ENCODE measurements around the gene FOXN4.

FOXN4 gene

DNA sequence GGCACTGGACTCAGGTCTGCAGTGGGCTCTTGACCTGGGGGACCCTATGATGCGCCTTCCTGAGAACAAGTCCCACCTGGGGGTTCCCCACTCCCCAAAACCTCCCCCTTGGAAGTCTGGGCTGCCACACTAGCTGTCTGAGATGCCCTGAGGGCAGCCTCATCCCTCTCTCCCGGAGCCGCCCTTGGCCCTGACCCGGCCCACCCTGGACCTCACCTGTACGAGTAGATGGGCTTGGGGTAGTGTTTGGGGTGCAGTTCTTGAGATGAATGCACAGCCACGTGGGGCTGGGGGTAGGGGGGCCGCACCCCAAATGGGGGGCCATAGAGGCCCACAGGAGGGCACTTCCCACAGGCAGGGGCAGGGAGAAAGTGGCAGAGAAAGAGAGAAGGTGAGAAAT, 21.9 kb downstream of the FOXN4 start:
- no peak for DNase-seq (ENCODE audit: extremely low spot score, insufficient read length, low read depth)

DNA sequence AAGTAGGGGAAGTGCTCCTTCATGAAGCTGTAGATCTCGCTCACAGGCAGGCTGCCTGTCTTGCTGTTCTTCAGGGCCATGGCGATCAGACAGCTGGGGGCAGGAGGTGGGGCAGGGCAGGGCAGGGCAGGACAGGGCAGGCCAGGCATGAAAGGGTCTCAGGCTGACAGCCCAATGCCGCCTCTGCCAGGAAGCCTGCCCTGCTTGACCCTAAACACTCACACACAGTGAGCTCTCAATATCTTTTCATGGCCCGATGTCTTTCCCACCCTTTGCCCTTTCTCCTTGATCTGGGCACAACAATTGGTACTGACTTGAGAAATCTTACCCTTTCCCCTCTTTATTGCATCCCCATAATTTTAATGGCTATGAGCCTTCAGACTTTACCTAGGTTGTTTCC, 22.4 kb downstream of the FOXN4 start:
- no peak for FAIRE-seq
- DNase-seq (ENCODE audit: extremely low spot score, insufficient read length, low read depth) = no peak

More for the DNA sequence above, 21.9 kb downstream of the FOXN4 start:
- FAIRE-seq = no peak

DNA sequence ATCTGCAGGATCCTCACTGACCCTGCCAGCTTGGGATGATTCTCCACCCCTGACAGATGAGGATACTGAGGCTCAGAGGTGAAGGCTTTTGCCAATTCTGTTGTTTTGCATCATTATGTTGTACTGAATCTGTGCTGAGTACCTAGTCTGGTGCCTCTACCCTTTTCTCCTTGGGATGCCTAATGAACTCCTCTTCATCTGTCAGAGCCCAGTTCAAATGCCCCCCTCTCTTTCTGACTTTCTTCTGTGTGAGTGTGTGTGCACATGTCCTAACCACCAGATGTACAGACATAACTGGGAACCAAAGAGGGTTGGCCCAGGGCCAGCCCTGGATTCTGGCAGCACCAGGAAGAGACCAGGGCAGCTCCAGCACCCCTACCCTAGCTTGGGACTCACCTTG, 22.8 kb downstream of the FOXN4 start:
- no peak for FAIRE-seq
- DNase-seq (ENCODE audit: extremely low spot score, insufficient read length, low read depth) = no peak

DNA sequence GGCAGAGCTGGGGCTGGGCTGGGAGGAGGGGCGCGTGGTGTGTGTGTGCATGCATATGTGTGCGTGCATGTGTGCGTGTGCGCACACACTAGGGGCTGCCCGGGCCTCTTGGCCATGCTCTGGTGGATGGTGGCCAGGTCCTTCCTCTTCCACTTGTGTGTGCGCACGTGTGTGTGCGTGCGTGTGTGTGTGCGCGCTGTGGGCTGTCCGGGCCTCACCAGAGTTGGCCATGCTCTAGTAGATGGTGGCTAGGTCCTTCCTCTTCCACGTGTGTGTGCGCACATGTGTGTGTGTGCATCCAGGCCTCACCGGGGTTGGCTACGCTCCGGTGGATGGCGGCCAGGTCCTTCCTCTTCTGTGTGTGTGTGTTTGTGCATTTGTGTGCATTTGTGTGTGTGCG, 24.7 kb downstream of the FOXN4 start:
- no peak for FAIRE-seq
- no peak for DNase-seq (ENCODE audit: extremely low spot score, insufficient read length, low read depth)

DNA sequence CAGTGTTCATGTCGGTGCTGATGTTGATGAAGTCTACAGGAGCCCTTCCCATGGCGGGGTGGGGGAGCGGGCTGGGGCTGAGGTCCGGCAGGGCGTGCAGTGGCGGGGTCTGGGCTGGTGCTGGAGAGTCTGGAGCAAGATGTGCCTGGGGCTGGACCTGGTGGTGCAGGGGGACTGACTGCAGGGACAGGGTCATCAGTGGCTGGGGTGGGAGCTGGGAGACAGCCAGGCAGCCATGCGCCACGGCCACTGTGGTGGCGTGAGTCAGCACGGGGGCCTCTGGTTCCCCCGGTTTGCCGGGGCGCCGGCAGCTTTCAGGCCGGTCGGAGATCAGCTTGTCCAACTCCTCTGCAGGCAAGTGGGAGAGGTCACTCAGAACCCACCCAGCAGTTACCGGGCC, 27.6 kb downstream of the FOXN4 start:
- DNase-seq (ENCODE audit: extremely low spot score, insufficient read length, low read depth) = no peak
- no peak for FAIRE-seq

DNA sequence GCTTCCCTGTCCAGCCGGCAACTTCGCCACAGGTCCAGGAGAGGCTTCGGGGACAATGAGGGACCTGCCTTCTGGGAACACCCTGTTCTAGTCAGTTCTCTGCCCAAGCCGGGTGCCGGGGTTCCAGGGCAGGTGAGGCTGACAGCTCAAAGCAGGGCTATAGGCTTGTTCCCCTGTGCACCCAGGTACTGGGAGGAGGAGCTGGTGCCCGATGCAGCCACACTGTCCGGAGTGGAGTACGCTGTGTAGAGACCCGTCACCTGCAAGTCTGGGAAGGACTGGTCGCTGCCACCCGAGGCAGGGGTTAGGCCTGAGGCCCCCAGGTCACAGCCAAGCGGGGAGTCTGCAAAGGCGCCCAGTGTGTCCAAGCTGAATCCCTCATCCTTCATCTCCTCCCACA, 29.6 kb downstream of the FOXN4 start:
- no peak for DNase-seq (ENCODE audit: extremely low spot score, insufficient read length, low read depth)
- FAIRE-seq = no peak

DNA sequence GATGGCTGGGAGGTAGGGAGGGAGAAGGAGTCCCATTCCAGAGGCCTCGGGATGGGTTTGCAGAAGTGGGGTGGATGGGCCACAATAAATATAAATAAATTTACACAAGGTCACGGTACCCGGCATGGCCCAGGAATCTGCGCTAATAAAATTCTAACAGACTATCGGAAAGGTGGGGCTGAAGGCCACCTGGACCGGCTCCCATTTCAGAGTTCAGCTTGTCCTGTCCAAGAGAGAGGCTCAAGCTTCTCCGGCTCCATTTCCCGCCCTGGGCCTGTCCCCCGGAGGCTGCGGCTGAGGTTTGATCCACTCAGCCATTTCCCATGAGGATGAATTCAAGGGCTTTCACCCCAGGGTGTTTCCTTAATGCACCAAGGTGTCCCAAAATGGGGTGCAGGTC, 30.2 kb downstream of the FOXN4 start:
- DNase-seq (ENCODE audit: extremely low spot score, insufficient read length, low read depth) (no peak), FAIRE-seq (no peak)

DNA sequence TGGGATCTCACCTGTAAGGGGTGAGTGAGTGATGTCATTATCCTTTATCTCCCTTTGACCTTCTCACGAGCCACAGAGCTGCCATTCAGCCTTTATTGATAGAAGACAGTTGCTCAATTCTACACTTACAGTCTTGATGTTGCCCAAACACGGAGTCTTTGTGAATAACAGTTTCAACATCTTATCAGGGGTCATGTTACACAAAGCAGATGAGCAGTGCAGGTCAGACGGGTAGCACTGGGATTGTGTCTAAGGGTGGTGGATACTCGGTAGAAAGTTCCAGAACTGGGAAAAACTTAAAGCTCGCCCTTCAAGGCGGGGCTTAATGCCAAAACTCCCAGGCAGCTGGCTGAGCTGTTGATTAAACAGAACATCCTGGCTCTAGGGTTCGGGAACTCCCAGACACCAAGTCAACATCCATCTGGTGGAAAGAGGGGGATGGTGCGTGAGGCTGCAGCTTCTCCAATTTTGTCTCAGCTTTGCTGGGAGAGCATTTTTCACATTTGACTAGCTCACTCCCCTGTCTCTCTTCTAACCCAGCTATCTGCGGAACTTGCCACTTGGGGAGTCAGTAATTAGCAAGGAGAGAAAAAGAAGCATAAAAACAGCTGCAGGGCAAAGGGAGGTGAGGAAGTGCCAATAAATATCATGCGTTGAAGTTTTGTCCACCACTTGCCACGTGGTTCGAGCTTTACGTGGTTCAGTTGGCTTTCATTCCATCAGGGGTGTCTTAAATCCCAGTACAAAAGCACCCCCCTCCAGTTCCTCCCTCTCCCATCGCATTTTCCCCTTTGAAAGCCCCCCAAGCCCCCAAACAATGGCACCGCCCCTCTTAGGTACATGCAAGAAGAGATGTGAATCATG, 31.0 kb downstream of the FOXN4 start:
- no peak for FAIRE-seq
- no peak for DNase-seq (ENCODE audit: extremely low spot score, insufficient read length, low read depth)

DNA sequence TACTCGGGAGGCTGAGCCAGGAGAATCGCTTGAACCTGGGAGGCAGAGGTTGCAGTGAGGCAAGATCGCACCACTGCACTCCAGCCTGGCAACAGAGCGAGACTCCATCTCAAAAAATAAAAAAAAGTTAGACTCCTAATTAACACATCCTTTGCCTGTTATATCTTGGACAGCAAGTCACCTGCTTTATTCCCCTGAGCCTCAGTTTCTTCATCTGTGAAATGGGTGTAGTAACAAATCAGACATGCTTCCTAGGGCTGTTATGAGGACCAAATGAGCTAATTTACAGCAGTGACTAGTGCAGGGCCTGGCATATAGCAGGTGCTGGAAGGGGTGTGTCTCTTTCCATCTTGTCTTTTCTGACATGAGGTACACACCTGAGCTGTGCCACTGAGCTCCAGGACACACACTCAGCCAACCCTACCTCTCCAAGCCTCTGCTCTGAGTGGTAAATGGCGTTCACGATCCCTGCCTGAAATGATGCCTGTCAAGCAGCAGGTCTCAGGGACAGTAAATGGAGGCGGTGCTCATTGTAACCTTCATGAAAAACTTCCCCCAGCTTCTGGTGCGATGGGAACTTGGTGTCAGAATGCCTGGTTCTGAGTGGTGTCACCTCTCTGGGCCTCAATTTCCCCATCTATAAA, 31.7 kb downstream of the FOXN4 start:
- no peak for FAIRE-seq
- no peak for DNase-seq (ENCODE audit: extremely low spot score, insufficient read length, low read depth)

DNA sequence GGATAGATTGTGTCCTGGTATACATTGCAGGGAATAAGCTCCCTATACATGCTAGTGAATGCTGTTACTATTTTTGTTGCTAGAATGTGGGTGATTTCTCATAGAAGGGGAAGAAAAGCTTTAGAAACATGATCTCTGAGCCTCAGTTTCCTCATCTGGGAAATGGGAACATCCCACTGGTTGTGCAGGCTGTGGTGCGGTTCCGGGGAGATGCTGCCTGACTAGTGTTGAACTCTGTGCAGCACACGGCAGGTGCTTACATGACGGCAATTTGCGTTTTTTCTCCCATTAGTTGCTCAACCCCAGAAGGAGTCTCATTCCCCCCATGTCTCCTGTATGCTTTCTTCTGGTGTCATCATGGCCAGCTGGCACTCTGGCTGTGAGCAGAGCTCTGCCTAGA, 32.9 kb downstream of the FOXN4 start:
- FAIRE-seq = no peak
- DNase-seq (ENCODE audit: extremely low spot score, insufficient read length, low read depth) = no peak

DNA sequence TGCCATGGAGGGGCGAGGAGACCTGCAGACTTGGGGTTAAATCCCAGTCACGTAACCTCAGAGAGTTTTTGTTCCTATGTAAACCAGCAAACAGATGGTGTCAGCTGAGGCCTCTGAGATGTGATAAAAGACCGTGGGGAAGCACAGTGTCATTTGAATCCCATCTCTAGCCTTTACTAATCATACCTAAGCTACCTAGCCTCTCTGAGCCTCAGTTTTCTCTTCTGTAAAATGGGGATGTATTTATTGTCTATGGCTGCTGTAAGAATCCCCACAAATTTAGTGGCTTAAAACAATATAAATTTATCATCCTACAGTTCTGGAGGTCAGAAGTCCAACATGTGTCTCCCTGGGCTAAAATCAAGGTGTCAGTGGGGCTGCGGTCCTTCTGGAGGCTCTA, 33.9 kb downstream of the FOXN4 start:
- FAIRE-seq (no peak), DNase-seq (ENCODE audit: extremely low spot score, insufficient read length, low read depth) (no peak)

DNA sequence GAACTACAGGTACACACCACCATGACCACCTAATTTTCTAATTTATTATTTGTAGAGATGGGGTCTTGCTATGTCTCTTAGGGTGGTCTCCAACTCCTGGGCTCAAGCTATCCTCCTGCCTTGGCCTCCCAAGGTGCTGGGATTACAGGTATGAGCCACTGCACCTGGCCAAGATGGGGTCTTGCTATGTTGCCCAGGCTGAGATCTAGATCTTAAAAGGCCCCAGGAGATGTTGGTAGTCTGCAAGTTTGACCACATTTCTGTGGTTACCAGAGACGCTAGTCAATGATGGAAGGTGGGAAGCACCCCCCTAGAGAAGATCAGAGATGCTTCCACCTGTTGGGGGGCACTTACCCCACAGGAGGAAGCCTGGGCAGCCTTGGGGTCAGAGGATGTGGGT, 34.7 kb downstream of the FOXN4 start:
- DNase-seq (ENCODE audit: extremely low spot score, insufficient read length, low read depth) = no peak
- FAIRE-seq = no peak

DNA sequence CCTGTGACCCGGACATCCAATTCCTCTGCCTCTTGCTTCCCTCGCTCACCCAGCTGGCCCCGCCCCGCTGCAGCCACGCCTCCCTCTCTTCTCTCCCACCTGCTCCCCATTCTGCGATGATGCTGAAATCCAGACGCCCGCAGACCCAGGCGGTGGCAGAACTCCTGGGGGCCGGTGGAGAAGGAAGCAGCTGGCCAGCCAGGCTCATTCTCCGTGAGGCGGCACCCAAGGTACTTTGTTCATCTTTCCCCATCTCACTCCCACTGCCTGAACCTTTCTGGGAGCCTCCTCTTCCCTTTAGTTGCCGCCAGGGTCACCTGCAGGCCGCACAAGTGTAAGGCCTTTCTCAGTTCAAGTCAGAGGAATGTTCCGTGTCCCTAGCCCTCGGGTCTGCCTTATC, 35.7 kb downstream of the FOXN4 start:
- FAIRE-seq (no peak), DNase-seq (ENCODE audit: extremely low spot score, insufficient read length, low read depth) (no peak)

DNA sequence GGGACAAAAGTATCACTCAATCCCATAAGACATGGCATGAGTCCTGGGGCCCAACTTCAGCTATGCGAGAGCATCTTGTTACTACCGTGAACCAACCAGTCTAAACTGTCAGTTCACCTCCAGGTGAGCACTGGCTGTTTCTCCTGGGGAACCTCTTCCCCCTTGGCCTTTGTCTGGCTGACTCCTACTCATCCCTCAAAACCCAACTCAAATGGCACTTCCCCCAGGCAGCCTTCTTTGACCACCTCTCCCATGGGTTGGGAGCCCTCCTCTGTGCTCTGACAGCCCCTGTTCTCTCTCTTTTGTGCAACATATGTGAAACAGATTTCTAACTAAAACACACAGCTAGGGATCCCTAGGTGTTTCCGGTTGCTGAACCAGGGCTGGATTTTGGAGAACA, 37.7 kb downstream of the FOXN4 start:
- no peak for FAIRE-seq
- no peak for DNase-seq (ENCODE audit: extremely low spot score, insufficient read length, low read depth)

DNA sequence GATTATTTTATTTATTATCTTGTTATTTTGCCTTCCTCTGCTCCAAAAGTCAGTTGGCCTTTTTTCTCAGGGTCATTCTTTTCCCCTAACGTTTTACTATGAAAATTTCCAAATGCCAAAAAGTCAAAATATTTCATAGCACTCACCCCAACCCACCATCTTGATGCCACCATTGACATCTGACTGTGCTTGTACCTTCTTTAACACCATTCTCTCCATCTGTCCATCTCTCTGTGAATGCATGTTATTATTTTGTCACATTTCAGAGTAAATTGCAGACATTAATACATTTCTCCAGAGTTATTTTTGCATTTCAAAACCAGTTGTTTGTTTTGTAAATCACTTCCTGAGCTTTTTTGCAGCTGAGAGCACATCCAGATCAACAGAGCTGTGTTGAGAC, 38.6 kb downstream of the FOXN4 start:
- DNase-seq (ENCODE audit: extremely low spot score, insufficient read length, low read depth) (no peak), FAIRE-seq (no peak)

DNA sequence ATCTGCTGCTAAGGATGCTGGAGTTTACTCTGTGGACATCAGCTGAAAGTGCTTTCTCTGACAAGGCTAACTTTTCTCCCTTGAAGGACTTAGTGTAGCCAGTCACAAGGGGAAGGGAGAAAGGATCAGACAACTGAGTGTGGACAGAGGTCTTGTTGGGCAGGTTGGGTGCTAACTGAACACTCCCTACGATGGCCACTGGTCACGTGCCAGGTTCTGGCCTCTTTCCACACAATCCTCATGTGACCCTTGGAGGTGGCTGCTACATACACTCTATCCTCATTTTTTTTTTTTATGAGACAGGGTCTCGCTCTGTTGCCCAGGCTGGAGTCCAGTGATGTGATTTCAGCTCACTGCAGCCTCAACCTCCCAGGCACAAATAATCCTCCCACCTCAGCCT, 39.7 kb downstream of the FOXN4 start:
- DNase-seq (ENCODE audit: extremely low spot score, insufficient read length, low read depth) (no peak), FAIRE-seq (no peak)

DNA sequence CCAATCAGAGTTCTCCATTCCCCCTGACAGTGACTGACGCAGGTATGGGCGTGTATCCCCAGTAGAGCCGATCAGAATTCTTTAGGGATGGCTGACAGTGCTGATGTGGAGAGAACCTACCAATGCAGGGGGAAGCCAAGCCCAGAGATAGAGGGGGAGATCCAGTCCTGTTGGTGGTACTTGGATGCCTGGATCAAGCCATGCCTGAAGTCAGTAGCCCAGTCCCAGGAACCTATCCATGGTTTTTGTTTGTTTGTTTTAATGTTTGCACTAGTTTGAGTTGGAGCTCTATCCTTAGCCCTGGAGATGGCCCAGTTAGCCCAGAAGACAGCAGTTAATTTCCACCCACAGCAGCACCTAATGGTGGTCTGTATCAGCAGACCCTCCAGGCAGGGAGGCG, 40.2 kb downstream of the FOXN4 start:
- DNase-seq (ENCODE audit: extremely low spot score, insufficient read length, low read depth) = no peak
- FAIRE-seq = no peak

DNA sequence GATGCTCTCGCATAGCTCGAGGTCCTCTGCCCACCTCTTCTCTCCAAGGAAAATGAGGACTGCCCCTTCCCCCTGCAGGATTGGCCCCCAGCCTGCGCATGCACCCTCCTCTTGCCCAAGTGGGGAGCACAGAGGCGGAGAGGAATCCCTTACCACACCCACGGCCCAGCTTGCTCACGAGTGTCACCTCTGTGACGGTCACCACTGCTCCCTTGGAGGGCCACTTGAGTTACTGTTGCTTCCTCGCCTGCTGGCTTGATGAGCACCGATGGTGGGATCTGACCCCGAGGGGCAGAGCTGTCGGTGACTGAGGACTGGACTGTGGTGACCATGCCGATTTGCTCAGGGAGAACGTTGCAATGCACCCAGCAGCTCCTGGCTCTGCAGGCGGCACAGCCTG, 41.7 kb downstream of the FOXN4 start:
- DNase-seq (ENCODE audit: extremely low spot score, insufficient read length, low read depth) (no peak), FAIRE-seq (no peak)

DNA sequence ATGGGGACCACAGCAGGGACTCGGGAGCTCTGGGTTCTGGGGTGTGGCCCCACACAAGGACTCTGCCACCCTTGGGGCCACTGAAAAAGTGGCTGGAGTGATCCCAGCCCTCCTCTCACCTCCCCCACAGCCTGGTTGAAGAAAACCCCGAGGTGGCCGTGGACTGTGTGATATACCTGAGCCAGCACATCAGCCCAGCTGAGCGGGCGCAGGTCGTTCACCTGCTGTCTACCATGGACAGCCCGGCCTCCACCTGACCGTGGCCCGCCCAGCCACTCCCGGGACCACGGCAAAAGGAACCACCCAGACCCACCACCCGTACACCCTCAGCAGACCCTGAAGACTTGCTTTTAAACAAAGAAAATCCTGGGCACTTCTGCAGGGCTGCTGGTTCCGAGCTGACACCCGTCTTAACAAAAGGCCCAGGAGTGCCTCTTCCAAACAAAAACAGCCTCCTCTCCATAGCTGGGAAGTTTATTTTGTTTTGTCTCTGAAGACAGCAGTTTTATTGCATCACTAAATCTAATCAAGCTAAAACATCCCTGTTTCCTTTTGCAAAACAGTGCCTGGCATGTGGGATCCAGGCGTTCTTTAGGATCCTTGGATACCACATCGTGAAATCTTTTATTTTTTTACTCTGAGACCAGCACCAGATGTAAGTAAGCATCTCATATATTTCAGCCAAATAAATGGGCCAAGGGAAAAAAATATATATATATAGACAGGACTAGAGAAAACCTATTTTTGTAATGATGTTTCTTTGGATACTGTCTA, 42.8 kb downstream of the FOXN4 start:
- FAIRE-seq = no peak
- no peak for DNase-seq (ENCODE audit: extremely low spot score, insufficient read length, low read depth)

DNA sequence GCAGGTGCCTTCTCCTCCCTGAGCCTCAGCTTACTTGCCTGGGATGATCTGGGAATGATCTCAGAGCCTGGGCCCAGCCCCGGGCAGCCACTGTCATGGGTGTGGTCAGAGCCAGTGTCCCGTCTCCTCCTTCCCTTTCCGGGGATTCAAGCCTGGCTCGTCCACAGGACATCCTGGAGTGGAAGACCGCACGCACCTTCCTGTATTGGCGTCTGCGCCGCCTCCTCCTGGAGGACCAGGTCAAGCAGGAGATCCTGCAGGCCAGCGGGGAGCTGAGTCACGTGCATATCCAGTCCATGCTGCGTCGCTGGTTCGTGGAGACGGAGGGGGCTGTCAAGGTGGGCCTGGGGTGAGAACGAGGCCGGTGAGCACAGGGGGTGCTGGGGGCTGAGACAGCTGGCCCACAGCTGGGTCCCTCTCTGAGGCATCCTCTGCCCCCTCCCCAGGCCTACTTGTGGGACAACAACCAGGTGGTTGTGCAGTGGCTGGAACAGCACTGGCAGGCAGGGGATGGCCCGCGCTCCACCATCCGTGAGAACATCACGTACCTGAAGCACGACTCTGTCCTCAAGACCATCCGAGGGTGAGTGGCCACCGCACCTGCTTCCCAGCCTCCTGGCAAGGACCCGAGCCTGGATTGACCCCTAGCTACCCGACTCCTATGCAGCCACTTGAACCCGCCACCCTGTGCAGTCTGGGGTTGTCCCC, 44.0 kb downstream of the FOXN4 start:
- no peak for DNase-seq (ENCODE audit: extremely low spot score, insufficient read length, low read depth)
- FAIRE-seq = no peak

Measured in GM18507 (cell line).